Osteocyte (in vitro differentiated cells): Measurements from ENCODE around the gene FAM200B. TPM values are rescaled to one million over a fixed set of nuclear protein-coding genes. Genes with fewer than 3 reads are reported as not detected.

Source experiments
- DNase-seq: peaks from one replicate; pipeline ENCODE4 v3.0.0; 2021; ENCODE audit warnings: mixed read lengths; ENCODE audit not compliant: unreplicated experiment; ENCODE audit errors: extremely low spot score
- H3K27ac Mint-ChIP-seq: one replicate; pipeline ENCODE4 v1.8.0; 2021; ENCODE audit warnings: mild to moderate bottlenecking, mixed read lengths; ENCODE audit not compliant: unreplicated experiment
- H3K27me3 Mint-ChIP-seq: one replicate; pipeline ENCODE4 v1.8.0; 2021; ENCODE audit warnings: mixed read lengths; ENCODE audit not compliant: unreplicated experiment
- H3K36me3 Mint-ChIP-seq: one replicate; pipeline ENCODE4 v1.8.0; 2021; ENCODE audit warnings: mixed read lengths; ENCODE audit not compliant: unreplicated experiment
- H3K4me1 Mint-ChIP-seq: one replicate; pipeline ENCODE4 v1.8.0; 2021; ENCODE audit warnings: mixed read lengths; ENCODE audit not compliant: unreplicated experiment
- H3K4me3 Mint-ChIP-seq: one replicate; pipeline ENCODE4 v1.8.0; 2021; ENCODE audit warnings: mild to moderate bottlenecking, moderate library complexity, mixed read lengths; ENCODE audit not compliant: unreplicated experiment
- H3K9me3 Mint-ChIP-seq: one replicate; pipeline ENCODE4 v1.8.0; 2021; ENCODE audit warnings: mixed read lengths; ENCODE audit not compliant: unreplicated experiment
- CTCF ChIP-seq: fragments of 200-600 bp; sonication (generic); IDR thresholded peaks from 2 replicates; pipeline ENCODE4 v1.5.0; 2021; ENCODE audit warnings: antibody characterized with exemption, mild to moderate bottlenecking, moderate library complexity
- total RNA-seq: library from RNA; stranded (reverse); gene quantifications from 2 replicates; pipeline ENCODE4 v1.2.1, GENCODE V29; 2021

Gene FAM200B
- total RNA-seq, 1 donor from 2014 or later, result 45.0 TPM

- Mint-ChIP-seq H3K4me1 (peaks cover 64% of the 10 kb centered on the region), H3K9me3 (no peaks in the 10 kb centered on the region), H3K36me3 (peaks cover 10% of the 10 kb centered on the region), H3K27me3 (no peaks in the 10 kb centered on the region), H3K4me3 (peak overlapping the region; percentile 99), H3K27ac (peak overlapping the region; percentile 100)
- no peak for TF ChIP-seq CTCF
- no peak for DNase-seq
Observed at GRCh38 chr4:15681067-15681371, 608 bp upstream of the FAM200B start.

GRCh38 chr4:15682242-15683142 lies 865 bp downstream of the FAM200B start:
- no peak for DNase-seq
- Mint-ChIP-seq H3K4me3 (peak overlapping the region; percentile 99), H3K36me3 (peaks cover 22% of the 10 kb centered on the region), H3K27me3 (no peaks in the 10 kb centered on the region), H3K4me1 (peaks cover 59% of the 10 kb centered on the region), H3K27ac (peak overlapping the region; percentile 100), H3K9me3 (no peaks in the 10 kb centered on the region)
- no peak for TF ChIP-seq CTCF

DNA sequence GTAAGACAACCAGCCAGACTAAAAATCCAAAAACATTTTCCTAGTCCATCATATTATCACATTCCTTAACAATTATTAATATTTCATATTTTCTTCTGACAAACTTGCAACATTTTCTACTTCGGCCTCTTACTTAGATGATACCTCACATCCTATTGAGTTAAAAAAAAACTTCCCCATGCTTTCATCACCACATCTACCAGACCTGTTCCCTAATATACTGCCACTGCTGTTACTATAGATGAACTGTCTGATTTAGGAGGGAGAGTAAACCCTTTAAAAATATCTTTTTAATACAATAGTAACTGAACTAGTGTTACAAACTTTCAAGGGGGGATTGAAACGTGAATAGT lies 1.5 kb downstream of the FAM200B start:
- Mint-ChIP-seq H3K27ac (peak overlapping the region; percentile 100), H3K4me1 (peaks cover 60% of the 10 kb centered on the region), H3K9me3 (no peaks in the 10 kb centered on the region), H3K27me3 (no peaks in the 10 kb centered on the region), H3K4me3 (peak overlapping the region; percentile 99), H3K36me3 (peaks cover 26% of the 10 kb centered on the region)
- TF ChIP-seq CTCF, result no peak
- no peak for DNase-seq

- Mint-ChIP-seq H3K27ac (no peak overlapping the region), H3K4me1 (peaks cover 60% of the 10 kb centered on the region), H3K36me3 (peaks cover 29% of the 10 kb centered on the region), H3K9me3 (no peaks in the 10 kb centered on the region), H3K27me3 (no peaks in the 10 kb centered on the region), H3K4me3 (no peak overlapping the region)
- TF ChIP-seq CTCF, result no peak
- DNase-seq, result no peak
Observed at GRCh38 chr4:15684498-15684897, 2.9 kb downstream of the FAM200B start.

GRCh38 chr4:15688051-15688450 lies 6.4 kb downstream of the FAM200B start:
- H3K27ac Mint-ChIP-seq, result peak overlapping the region; percentile 1
- H3K4me3 Mint-ChIP-seq, result no peak overlapping the region
- no peaks in the 10 kb centered on the region for H3K27me3 Mint-ChIP-seq
- no peak for DNase-seq
- H3K36me3 Mint-ChIP-seq, result peaks cover 27% of the 10 kb centered on the region
- peaks cover 76% of the 10 kb centered on the region for H3K4me1 Mint-ChIP-seq
- H3K9me3 Mint-ChIP-seq, result no peaks in the 10 kb centered on the region
- no peak for TF ChIP-seq CTCF
